NCI-H82 treated with DMSO at 0.1 percent for 48 hours (cell line): Measurements from ENCODE around the gene AFG3L2.
"Not testable (repeated sequence)": the region's sequence is repeated elsewhere in the genome, so short reads cannot be mapped to it uniquely, and the experiment has no call there.

Experiments
- DNase-seq: peaks from one replicate; lab custom pipeline; 2025; ENCODE audit not compliant: unreplicated experiment; lab: John Stamatoyannopoulos, UW

AFG3L2 gene

DNA sequence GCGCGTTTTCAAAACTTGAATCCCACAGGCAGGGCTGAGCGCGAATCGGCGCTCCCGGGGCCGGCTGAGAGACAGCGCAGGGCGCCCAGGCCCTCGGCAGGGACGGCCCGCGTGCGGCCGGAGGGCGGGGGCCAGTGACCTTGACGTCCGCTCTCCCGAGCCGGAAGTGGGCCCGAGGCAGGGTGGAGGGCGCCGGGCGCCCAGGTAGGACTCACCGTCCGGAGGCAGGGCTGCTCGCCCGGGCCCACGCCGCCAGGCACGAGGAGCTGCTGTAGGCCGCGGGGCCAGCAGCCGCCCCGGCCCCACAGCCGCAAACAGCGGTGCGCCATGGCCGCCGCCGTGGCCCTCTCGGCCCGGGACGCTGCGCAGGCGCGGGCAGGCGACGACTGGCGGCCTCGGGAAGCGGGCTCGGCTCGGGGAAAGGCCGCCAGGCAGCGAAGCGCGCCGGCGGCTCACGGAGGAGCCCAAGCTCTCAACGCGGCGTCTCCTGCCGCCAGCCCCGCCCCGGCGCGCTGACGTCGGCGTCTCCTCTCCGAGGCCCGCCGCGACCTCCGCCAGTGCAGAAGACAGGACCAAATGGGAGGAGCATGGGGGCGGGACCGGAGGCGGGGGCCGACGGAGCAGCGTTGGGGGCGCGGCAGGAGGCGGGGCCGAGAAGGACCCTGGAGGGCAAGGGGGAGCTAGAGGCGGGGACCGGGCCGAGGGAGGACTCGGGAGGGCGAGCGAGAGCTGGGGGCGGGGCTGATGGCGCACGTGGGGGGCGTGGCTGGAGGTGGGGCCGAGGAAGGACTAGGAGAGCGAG lies at the start of gene AFG3L2:
TSS of gene AFG3L2 (minus strand) at position 474 of the 802 bp plus-strand sequence. CDS start at position 329, 145 bp downstream.
- peak; percentile 100 for DNase-seq

GRCh38 chr18:12424252-12424651 lies 47.2 kb upstream of the AFG3L2 start:
- DNase-seq, result no peak

DNA sequence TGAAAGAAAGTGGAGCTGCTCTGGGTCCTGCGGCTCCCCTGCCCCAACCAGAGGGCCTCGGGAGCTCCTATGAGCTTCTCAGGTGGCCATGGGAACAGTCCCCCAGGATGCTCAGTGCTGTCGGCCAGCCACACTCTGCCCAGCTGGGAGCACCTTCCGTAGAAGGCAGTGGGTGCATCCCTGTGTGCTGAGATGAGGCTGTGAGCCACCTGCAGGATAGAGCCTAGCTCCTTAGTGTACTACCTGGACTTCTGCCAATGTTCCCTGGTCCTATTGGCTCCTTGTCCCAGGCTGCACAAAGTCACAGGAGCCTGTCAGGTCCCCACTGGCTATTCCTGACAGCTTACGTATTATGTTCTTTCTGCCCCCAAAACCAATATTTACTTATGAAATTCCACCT lies 46.8 kb upstream of the AFG3L2 start:
- DNase-seq, result no peak

- DNase-seq, result no peak
These were observed 46.4 kb upstream of the AFG3L2 start for GRCh38 chr18:12423393-12423792.

- peak; percentile 19 for DNase-seq
These were observed 45.9 kb upstream of the AFG3L2 start for GRCh38 chr18:12422936-12423335.

- DNase-seq, result no peak
These were observed 44.7 kb upstream of the AFG3L2 start for GRCh38 chr18:12421732-12422131.

DNA sequence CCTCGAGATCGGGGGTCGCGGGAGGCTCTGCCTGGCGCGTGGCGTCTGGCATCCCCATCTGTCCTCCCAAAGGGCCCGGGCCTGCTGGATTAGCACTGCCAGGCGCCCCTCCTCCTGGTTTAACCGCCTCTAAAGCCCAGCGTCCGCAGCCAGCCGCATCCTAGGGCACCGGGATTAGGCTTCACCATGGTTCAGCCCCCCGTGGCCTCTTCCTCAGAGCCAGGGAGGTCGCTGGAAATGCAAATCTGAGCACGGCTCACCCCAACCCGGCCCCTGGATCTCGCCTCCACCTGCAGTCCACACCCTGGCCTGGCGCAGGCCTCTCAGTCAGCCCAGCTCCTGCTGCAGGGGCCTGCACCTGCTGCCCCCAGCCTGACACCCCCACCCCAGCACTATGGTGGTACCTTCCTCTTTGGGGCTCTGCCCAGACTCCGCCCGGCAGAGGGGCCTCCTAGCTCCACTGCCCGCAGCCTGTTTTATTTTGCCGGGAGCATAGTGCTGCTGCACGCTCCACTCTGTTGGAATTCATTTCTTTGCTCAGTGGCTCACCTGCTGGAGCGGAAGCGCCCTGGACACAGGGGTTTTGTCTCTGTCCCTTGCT lies 43.9 kb upstream of the AFG3L2 start:
- peak; percentile 64 for DNase-seq

DNA sequence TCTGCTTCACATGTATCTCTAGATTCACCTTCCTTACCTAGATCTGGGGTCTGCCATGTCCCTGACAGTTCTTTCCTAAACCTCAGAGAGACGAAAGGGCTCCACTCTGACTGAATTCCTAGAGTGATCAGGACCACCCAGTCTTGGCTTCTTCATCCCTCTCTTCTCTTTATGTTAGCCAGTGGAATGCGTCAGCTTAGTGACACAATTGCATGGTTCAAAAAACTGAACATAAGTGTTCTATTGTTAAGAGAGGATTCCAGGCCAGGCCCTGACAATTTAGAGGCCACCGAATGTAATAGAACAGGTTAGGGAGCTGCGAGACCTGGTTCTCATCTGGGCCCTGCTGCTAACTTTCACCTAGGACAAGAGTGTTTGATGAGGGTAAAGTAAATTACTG lies 40.7 kb upstream of the AFG3L2 start:
- no peak for DNase-seq

- DNase-seq, result no peak
These were observed 39.2 kb upstream of the AFG3L2 start for GRCh38 chr18:12416098-12416729.

GRCh38 chr18:12411456-12411855 lies 34.4 kb upstream of the AFG3L2 start:
- no peak for DNase-seq

GRCh38 chr18:12410747-12411146 lies 33.7 kb upstream of the AFG3L2 start:
- DNase-seq, result not testable (repeated sequence)

DNA sequence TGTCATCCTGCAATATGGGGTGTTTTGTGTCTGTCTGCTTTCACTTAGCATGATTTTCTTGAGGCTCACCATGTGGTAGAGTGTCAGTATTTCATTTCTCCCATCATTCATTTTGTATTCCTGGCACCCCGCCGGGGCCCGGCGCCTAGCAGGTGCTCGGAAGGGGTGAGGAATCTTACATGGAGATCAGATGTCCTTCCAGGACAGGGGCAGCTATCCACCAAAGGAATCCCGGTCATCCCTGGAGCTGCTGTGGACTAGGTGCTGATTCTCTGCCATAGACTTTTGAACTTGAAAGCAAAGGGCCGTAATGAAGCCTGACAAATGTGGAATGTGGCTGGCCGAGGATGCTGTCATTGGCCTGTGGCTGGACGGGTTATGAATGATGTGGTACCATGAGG lies 33.1 kb upstream of the AFG3L2 start:
- DNase-seq, result no peak

GRCh38 chr18:12409469-12409868 lies 32.4 kb upstream of the AFG3L2 start:
- DNase-seq, result no peak

GRCh38 chr18:12408247-12408869 lies 31.3 kb upstream of the AFG3L2 start:
- peak; percentile 14 for DNase-seq

GRCh38 chr18:12406371-12407111 lies 29.5 kb upstream of the AFG3L2 start:
- DNase-seq, result no peak

DNA sequence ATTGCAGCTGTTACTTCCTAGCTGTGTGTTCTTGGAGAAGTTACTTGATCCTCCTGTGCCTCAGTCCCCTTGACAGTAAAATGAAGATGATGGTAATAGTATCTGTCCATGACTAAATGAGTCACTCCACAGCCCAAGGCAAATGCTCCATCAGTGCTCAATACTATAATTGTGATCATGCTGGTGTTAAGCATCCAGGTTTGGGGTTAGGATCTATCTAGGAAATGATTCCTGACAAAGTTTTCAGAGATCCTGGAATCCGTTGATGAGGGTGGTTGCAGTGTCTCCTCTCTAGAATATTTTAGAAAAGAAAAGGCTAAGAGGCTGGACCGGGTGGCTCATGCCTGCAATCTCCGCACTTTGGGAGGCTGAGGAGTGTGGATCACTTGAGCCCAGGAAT lies 28.0 kb upstream of the AFG3L2 start:
- no peak for DNase-seq

DNA sequence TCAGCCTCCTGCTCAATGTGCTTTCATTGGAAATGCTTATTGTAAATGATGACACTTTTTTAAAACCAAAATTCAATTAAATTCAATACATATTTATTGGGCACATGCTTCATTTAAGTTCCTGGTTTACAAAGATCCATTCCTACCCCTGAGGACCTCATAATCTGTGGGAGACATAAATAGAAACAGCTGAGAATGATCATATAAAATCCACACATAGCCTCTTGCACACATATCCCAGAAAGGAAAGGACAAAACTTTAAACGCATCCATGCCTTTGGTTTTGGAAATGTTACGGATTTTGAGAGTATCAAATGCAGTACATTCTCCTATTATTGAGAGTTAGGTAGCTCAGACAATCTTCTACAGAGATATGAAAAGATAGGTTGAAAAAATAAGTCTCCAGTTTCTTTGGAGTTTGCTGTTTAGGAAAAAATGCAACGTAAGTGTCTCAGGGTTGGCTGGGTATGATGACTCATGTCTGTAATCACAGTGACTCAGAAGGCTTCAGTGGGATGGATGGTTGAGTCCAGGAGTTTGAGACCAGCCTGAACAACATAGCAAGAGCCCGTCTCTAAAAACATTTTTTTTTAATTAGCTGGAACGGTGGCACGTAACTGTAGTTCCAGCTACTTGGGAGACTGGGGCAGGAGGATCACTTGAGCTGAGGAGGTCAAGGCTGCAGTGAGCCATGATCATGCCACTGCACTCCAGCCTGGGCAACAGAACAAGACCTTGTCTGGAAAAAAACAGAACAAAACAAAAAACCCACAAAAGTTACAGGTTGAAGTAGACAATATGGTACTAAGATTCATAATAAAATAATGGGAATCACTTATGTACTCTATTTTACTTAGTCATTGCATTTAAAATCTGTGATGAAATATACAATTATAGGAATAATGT lies 26.8 kb upstream of the AFG3L2 start:
- DNase-seq, result no peak

GRCh38 chr18:12401881-12402280 lies 24.9 kb upstream of the AFG3L2 start:
- DNase-seq, result no peak

DNA sequence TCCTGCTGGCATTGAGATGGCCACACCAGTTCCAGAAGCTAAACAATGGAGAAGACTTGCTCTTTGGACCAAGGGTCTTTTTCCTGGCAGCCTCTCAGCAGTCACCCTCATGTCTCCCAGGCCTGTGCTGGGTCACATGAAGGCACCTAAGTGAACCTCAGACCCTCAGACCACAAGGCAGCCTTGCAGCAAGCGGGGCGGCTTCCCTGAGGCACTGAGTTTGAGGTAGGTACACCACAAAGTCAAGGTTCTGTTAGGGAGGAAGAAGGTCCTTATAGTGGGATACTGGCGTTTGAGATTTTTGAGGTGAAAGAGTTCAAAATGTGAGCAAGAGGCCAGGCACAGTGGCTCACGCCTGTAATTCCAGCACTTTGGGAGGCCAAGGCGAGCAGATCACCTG lies 22.2 kb upstream of the AFG3L2 start:
- DNase-seq, result no peak

GRCh38 chr18:12398625-12399024 lies 21.6 kb upstream of the AFG3L2 start:
- no peak for DNase-seq
